GM23338 (cell line): ENCODE measurements around the gene TK1. TPM values are rescaled to one million over a fixed set of nuclear protein-coding genes. Genes with fewer than 3 reads are reported as not detected.

Experiments
- ATAC-seq: fragments of 200-7000 bp; cut with Tn5 transposase; 3 replicates; pipeline ENCODE4 v1.9.1; 2020
- DNase-seq: peaks from one replicate; pipeline ENCODE4 v3.0.0-alpha.2; 2015; ENCODE audit warnings: low spot score
- H2AFZ ChIP-seq: fragments of 200-600 bp; sonication (generic); 2 replicates; pipeline ENCODE4 v1.8.0; 2016; ENCODE audit warnings: antibody characterized with exemption, mild to moderate bottlenecking, moderate library complexity
- H3F3A ChIP-seq: fragments of 200-600 bp; sonication (generic); replicated peaks from 2 replicates; pipeline ENCODE4 v1.8.0; 2017; ENCODE audit warnings: antibody characterized with exemption, mixed run types, low read depth
- H3K27ac ChIP-seq: fragments of 200-600 bp; sonication (generic); 2 replicates; pipeline ENCODE4 v1.6.1; 2016; ENCODE audit warnings: low read depth
- H3K27me3 ChIP-seq: fragments of 200-600 bp; sonication (generic); 2 replicates; pipeline ENCODE4 v1.8.0; 2016; ENCODE audit warnings: mild to moderate bottlenecking, mixed run types, moderate library complexity; ENCODE audit not compliant: insufficient read depth
- H3K36me3 ChIP-seq: fragments of 200-600 bp; sonication (generic); 2 replicates; pipeline ENCODE4 v1.8.0; 2016; ENCODE audit warnings: mild to moderate bottlenecking; ENCODE audit not compliant: insufficient read depth
- H3K4me1 ChIP-seq: fragments of 200-600 bp; sonication (generic); 2 replicates; pipeline ENCODE4 v1.8.0; 2016; ENCODE audit warnings: mild to moderate bottlenecking, moderate library complexity; ENCODE audit not compliant: insufficient read depth
- H3K4me2 ChIP-seq: fragments of 200-600 bp; sonication (generic); 2 replicates; pipeline ENCODE4 v1.7.1; 2017; ENCODE audit warnings: mixed run types
- H3K4me3 ChIP-seq: fragments of 200-600 bp; sonication (generic); 2 replicates; pipeline ENCODE4 v1.6.1; 2016; ENCODE audit warnings: mixed run types
- H3K79me2 ChIP-seq: fragments of 200-600 bp; sonication (generic); replicated peaks from 2 replicates; pipeline ENCODE4 v1.8.0; 2017; ENCODE audit warnings: mild to moderate bottlenecking; ENCODE audit not compliant: insufficient read depth
- H3K9me2 ChIP-seq: fragments of 200-600 bp; sonication (generic); 2 replicates; pipeline ENCODE4 v1.8.0; 2017; ENCODE audit not compliant: insufficient read depth
- H4K20me1 ChIP-seq: fragments of 200-600 bp; sonication (generic); replicated peaks from 2 replicates; pipeline ENCODE4 v1.8.0; 2017; ENCODE audit warnings: mild to moderate bottlenecking; ENCODE audit not compliant: insufficient read depth
- H3K27ac Mint-ChIP-seq: 2 replicates; pipeline ENCODE4 v1.8.0; 2020; ENCODE audit warnings: inconsistent platforms, mild to moderate bottlenecking, moderate library complexity, mixed read lengths
- H3K27me3 Mint-ChIP-seq: 3 replicates; pipeline ENCODE4 v1.8.0; 2022; ENCODE audit warnings: low read depth, mild to moderate bottlenecking, moderate library complexity, mixed read lengths, inconsistent platforms; ENCODE audit not compliant: insufficient read depth, poor library complexity
- H3K36me3 Mint-ChIP-seq: 3 replicates; pipeline ENCODE4 v1.8.0; 2021; ENCODE audit warnings: low read depth, mild to moderate bottlenecking, inconsistent platforms, moderate library complexity, mixed read lengths
- H3K4me1 Mint-ChIP-seq: 3 replicates; pipeline ENCODE4 v1.8.0; 2020; ENCODE audit warnings: mild to moderate bottlenecking, inconsistent platforms, mixed read lengths
- H3K4me3 Mint-ChIP-seq: 3 replicates; pipeline ENCODE4 v1.8.0; 2021; ENCODE audit warnings: moderate library complexity, mild to moderate bottlenecking, inconsistent platforms, mixed read lengths
- H3K9me3 Mint-ChIP-seq: 3 replicates; pipeline ENCODE4 v1.8.0; 2020; ENCODE audit warnings: moderate library complexity, mild to moderate bottlenecking, inconsistent platforms, mixed read lengths
- ETS1 ChIP-seq: IDR thresholded peaks from 2 replicates; pipeline ENCODE4 v1.6.1; 2016; ENCODE audit warnings: antibody characterized with exemption
- EZH2 ChIP-seq: fragments of 200-600 bp; sonication (generic); IDR thresholded peaks from one replicate; pipeline ENCODE4 v1.8.0; 2017; ENCODE audit warnings: antibody characterized with exemption, mild to moderate bottlenecking, low read depth; ENCODE audit not compliant: unreplicated experiment
- EZH2phosphoT487 ChIP-seq: fragments of 200-600 bp; sonication (generic); IDR thresholded peaks from one replicate; pipeline ENCODE4 v1.8.1; 2018; ENCODE audit warnings: antibody characterized with exemption; ENCODE audit not compliant: unreplicated experiment
- JUNB ChIP-seq: IDR thresholded peaks from one replicate; pipeline ENCODE4 v1.6.1; 2016; ENCODE audit warnings: antibody characterized with exemption; ENCODE audit not compliant: unreplicated experiment
- NANOG ChIP-seq: IDR thresholded peaks from 2 replicates; pipeline ENCODE4 v1.6.1; 2016; ENCODE audit warnings: antibody characterized with exemption, borderline replicate concordance
- POLR2AphosphoS5 ChIP-seq: IDR thresholded peaks from 2 replicates; pipeline ENCODE4 v1.6.1; 2016; ENCODE audit warnings: antibody characterized with exemption, low read depth
- STAT1 ChIP-seq: IDR thresholded peaks from one replicate; pipeline ENCODE4 v1.6.1; 2016; ENCODE audit warnings: antibody characterized with exemption; ENCODE audit not compliant: unreplicated experiment
- ZNF331 ChIP-seq: fragments of 250-450 bp; sonication (Bioruptor Pico); IDR thresholded peaks from 2 replicates; pipeline ENCODE4 v1.5.0; 2020; ENCODE audit warnings: low read depth, mild to moderate bottlenecking, moderate library complexity
- ZNF462 ChIP-seq: fragments of 250-450 bp; sonication (Bioruptor Pico); IDR thresholded peaks from 2 replicates; pipeline ENCODE4 v1.5.0; 2020; ENCODE audit warnings: mild to moderate bottlenecking, moderate library complexity
- polyA plus RNA-seq: library from polyadenylated mRNA; unstranded; fragments of >200 nt; fragmentation: Nextera tagmentation; extraction: Ambion mirVana; gene quantifications from 2 replicates; pipeline ENCODE4 v1.2.1, GENCODE V29; 2016
- total RNA-seq: library from RNA; depleted of rRNA; stranded (reverse); fragments of >200 nt; shearing (Covaris generic); gene quantifications from 2 replicates; pipeline ENCODE4 v1.2.3, GENCODE V29; 2014

TK1 gene
- total and polyA plus RNA-seq, 2 experiments from 2014 or later = 74.5 to 84.4 TPM

- Histone ChIP-seq H3K9me2 (no peaks in the 10 kb centered on the region), H3K4me1 (peaks cover 34% of the 10 kb centered on the region), H3K4me2 (peak within 1 kb of the TSS; percentile 99), H3K27me3 (peaks cover 19% of the 10 kb centered on the region), H3K27ac (peak within 1 kb of the TSS; percentile 69; the same call in 1 of the 2 replicates), H2AFZ (peak within 1 kb of the TSS; percentile 84; the same call in 1 of the 2 replicates), H3F3A (peaks cover 10% of the 10 kb centered on the region; the same call in 1 of the 2 replicates), H3K36me3 (no peaks in the 10 kb centered on the region), H4K20me1 (no peaks in the 10 kb centered on the region), H3K79me2 (0 out of 2 replicates have a peak, but pooled peaks cover 5% of the 10 kb centered on the region), H3K4me3 (peak within 1 kb of the TSS; percentile 95)
- H3K4me1 Mint-ChIP-seq = peaks cover 21% of the 10 kb centered on the region
- H3K36me3 Mint-ChIP-seq = peaks cover 5% of the 10 kb centered on the region
- peak; percentile 88 for DNase-seq
- H3K27ac Mint-ChIP-seq = 0 out of 2 replicates have a peak within 1 kb of the TSS, but pooled peaks have one; percentile 8
- TF ChIP-seq POLR2AphosphoS5 (peak; percentile 69), NANOG (no peak)
- H3K27me3 Mint-ChIP-seq = peaks cover 30% of the 10 kb centered on the region
- H3K9me3 Mint-ChIP-seq = no peaks in the 10 kb centered on the region
- peak; percentile 68 for ATAC-seq
- peak within 1 kb of the TSS; percentile 80 for H3K4me3 Mint-ChIP-seq
These were observed 58.1 kb downstream of the TK1 start, which contains the start of gene TMC6 for GRCh38 chr17:78128551-78129350. Gene TMC6 (minus strand): TSS chr17:78128755. CDS start chr17:78126832, 1,923 bp downstream.

- Histone ChIP-seq H3K4me2 (peak overlapping the region; percentile 99), H3K27ac (peak overlapping the region; percentile 69; the same call in 1 of the 2 replicates), H3K4me3 (peak overlapping the region; percentile 95), H3F3A (peaks cover 7% of the 10 kb centered on the region; the same call in 1 of the 2 replicates), H3K4me1 (peaks cover 34% of the 10 kb centered on the region), H3K36me3 (0 out of 2 replicates have a peak, but pooled peaks cover 2% of the 10 kb centered on the region), H2AFZ (peak overlapping the region; percentile 63; the same call in 1 of the 2 replicates), H3K79me2 (0 out of 2 replicates have a peak, but pooled peaks cover 5% of the 10 kb centered on the region), H3K27me3 (peaks cover 17% of the 10 kb centered on the region), H4K20me1 (no peaks in the 10 kb centered on the region), H3K9me2 (no peaks in the 10 kb centered on the region)
- H3K4me1 Mint-ChIP-seq = peaks cover 20% of the 10 kb centered on the region
- DNase-seq (peak; percentile 68), ATAC-seq (peak; percentile 44)
- peaks cover 25% of the 10 kb centered on the region for H3K27me3 Mint-ChIP-seq
- peak overlapping the region; percentile 80 for H3K4me3 Mint-ChIP-seq
- H3K27ac Mint-ChIP-seq = 0 out of 2 replicates have a peak overlapping the region, but pooled peaks have one; percentile 8
- H3K9me3 Mint-ChIP-seq = no peaks in the 10 kb centered on the region
- H3K36me3 Mint-ChIP-seq = peaks cover 11% of the 10 kb centered on the region
- TF ChIP-seq POLR2AphosphoS5 (no peak), EZH2 (no peak), ZNF331 (CRISPR knock-in tag) (no peak), NANOG (no peak), JUNB (no peak), ZNF462 (CRISPR knock-in tag) (no peak), STAT1 (no peak), EZH2phosphoT487 (no peak), ETS1 (no peak)
These were observed 58.8 kb downstream of the TK1 start for GRCh38 chr17:78127888-78128550.
